GM21529 (cell line): ENCODE data around the gene ZMYND10.

ENCODE experiments used
- ATAC-seq: cut with Tn5 transposase; IDR thresholded peaks from one replicate; pipeline ENCODE4 v1.9.1; 2021; ENCODE audit not compliant: unreplicated experiment

Gene ZMYND10

DNA sequence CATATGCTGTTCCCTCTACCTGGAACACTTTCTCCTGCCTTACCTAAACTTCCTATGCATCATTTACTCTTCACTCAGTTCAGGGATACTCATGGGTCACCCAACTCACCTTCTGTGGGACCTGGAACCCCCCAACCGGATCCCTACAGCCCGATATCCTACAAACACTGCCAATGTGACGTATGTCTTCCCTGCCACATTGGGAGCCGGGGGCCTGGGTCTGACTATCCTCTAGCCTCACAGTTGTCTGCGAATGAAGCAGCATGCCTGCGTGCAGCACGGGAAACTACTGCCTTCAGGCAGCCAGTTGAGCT lies 4.6 kb upstream of the ZMYND10 start:
- ATAC-seq = no peak

DNA sequence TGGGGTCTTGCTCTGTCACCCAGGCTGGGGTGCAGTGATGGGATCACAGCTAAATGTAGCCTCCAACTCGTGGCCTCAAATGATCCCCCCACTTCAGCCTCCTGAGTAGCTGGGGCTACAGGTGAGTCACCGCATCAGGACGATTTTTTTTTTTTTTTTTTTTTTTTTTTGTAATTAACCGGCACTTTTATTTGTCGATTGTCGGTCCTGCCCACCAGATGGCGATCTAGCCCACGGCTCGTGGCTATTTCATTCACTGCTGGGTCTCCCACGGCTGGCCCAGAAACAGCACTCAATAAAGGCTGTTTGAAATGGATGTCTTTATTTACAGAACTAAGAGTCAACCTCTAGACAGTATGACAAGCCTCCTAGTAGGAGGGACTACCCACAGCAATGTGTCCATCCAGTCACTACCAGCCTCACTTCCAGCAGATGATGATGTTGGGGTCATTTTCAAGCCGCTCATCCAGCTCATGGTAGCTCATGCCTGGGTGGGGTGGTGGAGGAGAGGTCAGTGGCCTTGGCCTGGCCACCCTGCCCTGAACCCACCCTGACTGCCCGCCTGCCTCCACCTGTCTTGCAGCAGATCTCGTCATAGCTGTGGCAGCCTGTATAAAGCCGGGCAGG lies 1.8 kb upstream of the ZMYND10 start:
- ATAC-seq = no peak

DNA sequence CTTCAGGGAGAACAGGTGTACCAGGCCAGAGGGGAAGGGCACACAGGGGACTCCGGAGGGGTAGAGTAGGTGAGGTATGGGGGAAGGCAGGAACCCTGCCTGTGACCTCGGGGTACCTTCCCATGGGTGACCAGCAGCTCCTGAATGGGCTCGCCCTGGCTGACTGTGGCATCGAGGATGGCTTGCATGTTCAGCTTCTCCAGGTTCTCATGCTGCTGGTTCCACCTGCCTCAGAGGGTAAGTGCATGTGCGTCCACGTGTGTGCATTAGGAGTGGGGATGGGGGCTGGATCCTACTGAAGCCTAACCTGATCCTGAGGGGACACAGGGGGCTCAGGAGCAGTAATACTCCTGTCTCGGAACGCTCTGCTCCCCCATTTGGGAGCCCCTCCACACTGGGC lies 524 bp downstream of the ZMYND10 start:
- ATAC-seq = no peak

DNA sequence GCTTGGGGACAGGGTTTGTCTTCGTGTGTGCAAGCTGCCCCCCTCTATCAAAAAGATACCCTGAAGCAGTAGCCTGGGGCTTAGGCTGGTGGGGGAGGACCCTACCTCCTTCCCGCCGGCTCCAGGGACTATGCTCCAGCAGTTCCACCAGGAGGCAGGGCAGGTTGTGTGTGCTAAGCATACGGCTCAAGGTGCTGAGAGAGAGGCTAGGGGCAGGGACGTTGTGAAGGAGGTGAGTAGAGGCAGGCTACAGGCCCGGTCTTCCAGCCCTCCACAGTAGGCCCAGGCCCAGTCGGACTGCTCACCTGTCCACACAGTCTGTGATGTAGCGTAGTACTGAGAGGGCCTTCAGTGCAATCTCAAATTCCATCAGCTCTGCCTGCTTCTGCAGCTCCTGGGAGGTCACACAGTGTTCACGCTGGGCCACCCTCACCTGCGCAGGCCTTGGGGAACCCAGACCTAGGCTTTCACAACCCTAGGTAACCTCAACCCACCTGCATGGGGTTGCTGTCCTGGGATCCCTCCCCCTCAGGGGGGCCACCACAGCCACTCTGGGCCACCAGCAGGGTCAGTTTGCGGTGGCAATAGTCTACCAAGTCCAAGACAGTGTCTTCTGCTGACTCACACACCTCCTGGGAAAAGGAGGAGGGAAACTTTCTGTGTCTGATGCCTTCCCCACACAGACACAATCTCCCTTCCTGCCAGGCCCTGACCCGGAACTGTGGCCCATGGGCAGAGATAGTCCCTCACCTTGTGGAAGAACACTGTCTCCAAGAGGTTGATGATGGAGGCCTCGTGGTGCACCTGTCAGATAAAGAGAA lies 2.5 kb downstream of the ZMYND10 start:
- ATAC-seq = no peak

DNA sequence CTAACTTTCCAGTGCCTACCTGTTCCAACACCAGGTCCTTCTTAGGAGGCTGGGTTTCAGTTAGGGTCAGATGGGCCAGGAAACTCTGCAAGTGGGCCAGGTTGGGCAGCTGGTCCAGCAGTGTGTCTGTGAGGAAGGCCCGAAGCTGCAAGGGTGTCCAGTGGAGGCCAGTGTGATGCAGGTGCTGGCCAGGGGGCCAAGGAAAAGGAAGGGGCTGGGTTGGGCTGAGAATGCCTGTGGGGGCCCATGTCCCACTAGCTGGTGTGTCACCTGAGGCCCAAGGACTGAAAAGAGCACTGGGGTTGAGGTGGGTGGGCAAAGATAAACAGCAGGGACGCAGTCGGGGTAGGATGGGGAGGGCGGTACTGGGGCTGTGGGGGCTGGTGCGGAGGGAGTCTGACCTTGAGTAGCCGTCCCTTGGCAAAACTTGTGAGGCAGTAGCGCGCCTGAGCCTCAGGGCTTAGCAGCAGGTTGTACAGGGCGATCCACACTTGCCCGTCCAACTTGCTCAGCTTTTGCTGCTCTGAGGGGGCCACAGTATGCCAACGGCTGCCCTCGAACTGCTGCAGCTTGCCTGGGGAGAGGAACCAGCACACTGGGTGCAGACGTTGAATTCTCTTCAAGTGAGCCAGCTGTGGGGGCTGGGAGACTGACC lies 3.4 kb downstream of the ZMYND10 start:
- no peak for ATAC-seq

DNA sequence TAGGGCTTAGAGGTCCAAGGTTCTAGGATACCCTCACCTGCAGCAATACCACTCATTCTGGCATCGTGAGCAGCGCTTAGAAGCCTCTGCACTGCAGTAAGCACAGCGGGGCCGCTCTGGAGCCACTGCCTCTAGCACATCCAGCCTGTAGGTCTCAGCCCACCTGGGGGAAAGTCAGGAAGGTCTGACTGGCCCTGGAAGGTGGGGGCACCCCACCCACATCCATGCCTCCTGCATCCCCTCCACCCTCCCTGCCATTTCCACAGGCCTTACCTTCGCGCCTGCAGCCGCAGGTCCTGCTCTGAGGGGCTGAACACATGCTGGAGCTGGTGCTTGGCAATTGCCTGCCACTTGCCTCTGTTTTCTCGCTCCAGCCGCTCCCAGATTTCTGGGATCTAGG lies 4.0 kb downstream of the ZMYND10 start:
- ATAC-seq = no peak

DNA sequence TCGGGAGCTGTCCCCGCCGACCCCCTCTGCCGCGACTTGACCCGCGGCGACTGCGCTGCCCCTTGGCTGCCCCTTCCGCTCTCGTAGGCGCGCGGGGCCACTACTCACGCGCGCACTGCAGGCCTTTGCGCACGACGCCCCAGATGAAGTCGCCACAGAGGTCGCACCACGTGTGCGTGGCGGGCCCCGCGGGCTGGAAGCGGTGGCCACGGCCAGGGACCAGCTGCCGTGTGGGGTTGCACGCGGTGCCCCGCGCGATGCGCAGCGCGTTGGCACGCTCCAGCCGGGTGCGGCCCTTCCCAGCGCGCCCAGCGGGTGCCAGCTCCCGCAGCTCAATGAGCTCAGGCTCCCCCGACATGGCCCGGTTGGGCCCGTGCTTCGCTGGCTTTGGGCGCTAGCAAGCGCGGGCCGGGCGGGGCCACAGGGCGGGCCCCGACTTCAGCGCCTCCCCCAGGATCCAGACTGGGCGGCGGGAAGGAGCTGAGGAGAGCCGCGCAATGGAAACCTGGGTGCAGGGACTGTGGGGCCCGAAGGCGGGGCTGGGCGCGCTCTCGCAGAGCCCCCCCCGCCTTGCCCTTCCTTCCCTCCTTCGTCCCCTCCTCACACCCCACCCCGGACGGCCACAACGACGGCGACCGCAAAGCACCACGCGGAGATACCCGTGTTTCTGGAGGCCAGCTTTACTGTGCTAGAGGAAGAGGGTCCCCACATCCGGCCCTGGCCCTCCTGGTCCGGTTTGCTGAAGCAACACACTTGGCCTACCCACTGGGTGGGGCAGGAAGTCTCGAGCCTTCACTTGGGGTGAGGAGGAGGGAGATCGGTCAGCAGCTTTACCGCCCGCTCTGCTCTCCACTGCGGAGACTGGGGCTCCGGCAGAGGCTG lies 4.8 kb downstream of the ZMYND10 start, which contains the start of gene RASSF1:
Gene RASSF1 (minus strand): TSS at position 389 of the 882 bp plus-strand sequence. CDS start 31 bp downstream, at position 358.
- ATAC-seq = peak; percentile 24

DNA sequence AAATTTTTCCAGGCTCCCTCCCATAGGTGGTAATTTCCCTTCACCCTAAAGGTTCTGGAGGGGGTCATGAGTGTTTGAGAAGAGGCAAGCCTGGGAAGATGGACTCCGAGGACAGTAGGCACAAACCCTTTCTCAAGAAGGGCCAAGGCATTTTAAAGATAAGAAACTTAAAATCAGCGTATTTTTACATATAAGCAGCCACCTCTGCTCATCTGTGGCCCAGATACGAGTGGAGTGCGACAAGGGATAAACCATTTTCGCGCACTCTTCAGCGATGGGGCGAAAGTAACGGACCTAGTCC lies 5.4 kb downstream of the ZMYND10 start:
- ATAC-seq = no peak

DNA sequence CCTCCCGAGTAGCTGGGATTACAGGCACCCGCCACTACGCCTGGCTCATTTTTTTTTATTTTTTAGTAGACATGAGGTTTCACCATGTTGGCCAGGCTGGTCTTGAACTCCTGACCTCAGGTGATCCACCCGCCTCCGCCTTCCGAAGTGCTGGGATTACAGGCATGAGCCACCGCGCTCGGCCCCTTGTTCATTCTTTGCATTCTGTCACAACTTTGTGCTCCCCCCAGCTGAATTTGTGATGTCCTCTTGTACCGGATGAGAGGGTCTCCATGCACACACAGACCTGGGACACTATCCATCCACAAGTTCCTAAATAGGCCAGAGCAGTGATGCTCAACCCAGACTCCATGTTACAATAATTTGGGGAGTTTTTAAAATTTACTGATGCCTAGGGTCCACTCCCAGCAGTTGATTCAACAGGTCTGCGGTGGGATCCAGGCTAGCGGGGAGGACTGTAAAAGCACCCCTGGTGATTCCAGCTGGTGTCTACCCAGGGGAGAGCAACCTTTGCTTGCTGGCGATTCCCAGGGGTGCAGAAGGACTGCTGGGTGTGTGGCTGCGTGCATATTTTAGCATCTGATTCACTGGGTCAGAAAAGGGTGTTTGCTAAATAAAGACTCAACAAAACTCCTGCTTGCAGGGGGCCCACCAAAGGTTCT lies 5.9 kb downstream of the ZMYND10 start:
- no peak for ATAC-seq

DNA sequence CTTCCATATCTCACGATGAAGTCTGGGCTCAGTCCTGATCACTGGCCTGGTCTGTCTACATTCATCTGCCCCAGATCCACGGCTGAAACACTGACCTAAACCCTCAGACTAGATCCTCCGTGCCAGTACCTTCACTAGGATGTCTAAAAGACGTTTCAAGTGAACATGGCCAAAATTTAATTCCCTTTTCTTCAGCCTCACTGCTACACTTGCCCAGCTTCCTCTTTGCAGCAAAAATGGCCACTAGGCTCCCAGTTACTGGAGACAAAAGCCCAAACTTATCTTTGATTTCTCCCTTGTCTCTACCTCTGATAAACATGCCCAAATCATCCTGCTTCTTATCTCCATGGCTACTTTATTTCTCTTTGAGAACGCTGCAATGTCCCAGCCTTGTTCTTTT lies 6.6 kb downstream of the ZMYND10 start:
- no peak for ATAC-seq

DNA sequence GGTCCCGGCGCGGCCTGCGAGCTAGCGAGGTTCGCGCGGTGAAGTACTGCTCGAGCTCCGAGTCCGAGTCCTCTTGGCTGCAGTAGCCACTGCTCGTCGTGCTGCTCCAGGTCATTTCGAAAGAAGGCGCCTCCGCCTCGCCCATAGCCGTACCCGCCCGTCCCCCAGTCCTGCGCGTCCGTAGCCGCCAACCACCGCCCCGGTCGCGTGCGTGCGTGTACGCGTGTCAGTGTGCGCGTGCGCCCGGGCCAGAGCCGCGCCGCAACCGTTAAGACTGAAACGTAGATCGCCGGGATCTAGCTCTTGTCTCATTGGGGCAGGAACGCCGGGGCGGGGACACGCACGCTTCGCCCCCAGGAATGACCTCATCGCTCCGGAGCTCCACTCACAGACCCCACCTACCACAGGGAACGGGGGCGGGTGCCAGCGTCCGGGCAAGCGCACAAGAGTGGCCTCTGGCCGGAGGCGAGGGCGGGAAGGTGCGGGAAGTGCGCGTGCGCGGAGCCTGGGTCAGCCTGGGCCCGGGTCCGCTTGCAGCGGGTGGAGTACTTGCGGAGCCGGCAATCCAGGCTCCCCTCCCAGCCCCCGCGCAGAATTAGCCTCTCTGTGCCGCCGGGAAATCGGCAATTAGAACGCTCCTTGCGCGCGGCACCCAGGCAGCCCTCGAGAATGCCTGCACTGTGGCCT lies 8.2 kb downstream of the ZMYND10 start:
- peak; percentile 67 for ATAC-seq

DNA sequence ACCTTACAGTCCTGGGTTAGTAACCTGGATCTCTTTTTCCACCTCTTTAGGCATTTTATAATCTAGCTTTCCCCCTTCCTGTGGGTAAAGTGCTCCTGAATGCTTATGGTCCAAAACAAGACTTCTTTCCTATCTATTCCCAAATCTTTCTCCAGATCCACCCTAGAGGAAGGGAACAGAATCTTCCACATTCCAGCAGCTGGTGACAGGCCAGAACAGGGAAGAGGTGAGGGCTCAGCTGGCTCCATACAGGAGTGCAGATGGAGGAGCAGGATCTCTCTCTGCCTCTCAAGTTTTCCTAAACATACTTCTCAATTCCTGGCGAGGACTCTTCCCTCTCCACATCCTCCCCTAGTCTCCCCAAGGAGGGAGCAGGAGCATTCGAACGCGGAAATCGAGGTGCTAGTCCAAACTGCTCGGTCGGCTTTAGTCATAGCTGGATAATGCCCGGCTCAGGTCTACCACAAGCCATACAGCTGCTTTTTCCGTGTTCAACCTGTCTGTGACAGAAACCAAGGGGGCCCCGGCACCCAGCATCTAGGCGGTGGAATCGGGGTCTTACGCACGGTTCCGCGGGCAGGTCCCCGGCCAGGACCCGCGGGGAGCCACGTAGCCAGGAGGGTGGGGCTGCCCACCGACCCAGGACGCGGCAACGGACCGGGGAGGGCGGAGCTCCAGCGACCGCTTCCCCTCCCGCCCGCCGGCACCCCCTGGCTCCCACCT lies 8.9 kb downstream of the ZMYND10 start:
- ATAC-seq = peak; percentile 22

DNA sequence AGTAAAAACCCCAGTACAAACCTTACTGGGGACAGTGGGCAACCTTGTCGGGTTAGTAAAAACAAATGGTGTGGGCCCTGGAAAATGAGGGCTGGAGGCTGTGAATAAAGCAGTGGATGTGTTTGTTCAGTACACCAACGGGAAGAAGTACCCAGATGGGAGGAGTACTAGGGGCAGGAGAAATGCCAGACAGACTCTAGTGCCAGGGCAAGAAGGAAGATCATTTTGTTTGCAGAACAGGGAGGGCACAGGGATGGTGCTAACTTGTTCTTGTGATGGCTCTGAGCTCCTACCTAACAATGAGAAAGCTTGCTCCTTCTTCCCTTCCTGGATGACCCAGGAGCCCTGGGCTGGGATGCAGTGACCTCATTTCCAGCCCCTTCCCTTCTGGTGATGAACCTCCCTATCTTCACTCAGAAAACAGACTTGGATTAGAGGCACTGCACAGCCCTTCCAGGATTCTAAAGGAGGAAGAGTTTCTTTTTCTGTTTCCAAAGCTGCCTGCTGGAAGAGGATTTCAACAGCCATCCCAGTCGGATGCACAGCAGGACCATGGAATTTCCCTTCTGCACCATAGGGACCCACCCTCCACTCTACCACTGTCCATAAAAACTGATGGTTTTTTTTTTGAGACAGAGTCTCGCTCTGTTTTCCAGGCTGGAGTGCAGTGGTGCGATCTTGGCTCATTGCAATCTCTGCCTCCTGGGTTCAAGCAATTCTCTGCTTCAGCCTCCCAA lies 11.0 kb downstream of the ZMYND10 start:
- ATAC-seq = no peak

DNA sequence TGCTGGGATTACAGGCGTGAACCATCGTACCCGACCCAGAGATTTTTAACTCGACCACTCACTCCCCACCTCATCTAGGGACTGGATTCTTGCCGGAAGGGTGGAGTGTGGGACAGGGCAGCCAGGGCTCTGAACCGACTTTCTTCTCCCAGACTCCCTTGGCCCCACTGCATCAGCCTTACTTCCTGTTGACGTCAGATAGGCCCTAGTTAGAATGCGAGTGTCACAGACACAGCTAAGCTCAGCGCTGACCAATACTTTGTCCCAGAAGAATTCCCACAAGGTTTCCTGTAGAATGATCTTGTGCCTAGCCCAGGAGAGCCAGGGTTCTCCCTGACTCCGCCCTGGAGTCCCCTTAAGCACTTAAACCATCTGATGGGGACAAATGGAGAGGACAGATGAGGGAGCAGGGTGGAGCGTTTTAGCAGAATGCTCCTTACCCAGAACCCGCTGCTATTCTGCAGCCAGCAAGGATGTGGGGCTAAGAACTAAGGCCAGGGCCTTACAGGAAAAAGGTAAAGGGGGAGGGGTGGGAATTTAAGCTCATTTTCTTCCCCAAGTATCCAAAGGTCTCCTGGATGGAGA lies 11.7 kb downstream of the ZMYND10 start:
- ATAC-seq = no peak

DNA sequence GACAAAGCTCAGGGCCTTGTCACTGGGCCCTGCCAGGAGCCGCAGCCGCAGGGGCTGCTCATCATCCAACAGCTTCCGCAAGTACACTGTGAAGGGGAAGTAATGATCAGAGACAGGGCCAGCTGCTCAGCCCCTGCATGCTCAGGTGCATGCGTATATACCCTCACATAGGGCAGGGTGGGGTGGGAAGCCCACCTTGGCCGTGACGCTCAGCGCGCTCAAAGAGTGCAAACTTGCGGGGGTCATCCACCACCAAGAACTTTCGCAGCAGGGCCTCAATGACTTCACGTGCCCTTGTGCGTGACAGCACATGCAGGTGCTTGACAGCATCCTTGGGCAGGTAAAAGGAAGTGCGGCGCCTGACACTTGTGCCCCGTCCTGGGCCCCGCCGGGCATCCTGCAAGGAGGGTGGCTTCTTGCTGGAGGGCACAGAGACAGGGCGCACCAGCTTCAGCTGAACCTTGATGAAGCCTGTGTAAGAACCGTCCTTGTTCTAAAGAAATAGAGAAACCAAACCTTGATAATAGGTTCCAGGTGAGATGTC lies 14.1 kb downstream of the ZMYND10 start:
- no peak for ATAC-seq

DNA sequence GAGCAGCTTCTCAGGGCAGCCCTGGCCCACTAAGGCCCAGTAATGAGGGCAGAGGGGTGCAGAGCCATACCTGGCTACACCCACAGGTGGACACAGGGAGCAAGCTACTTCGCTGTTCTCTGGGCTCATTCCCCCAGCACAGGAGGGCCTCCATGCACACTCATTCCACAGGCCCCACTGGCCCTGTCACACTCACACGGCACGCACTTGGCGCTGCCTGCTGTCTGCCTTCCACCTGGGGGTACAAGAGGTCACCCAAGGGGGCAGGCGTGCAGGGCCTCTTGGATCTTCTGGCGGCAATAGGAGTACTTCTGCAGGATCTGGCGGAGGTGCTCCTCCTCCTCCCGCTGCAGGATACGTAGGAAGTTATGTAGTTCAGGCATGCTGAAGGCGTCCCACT lies 15.2 kb downstream of the ZMYND10 start:
- no peak for ATAC-seq

DNA sequence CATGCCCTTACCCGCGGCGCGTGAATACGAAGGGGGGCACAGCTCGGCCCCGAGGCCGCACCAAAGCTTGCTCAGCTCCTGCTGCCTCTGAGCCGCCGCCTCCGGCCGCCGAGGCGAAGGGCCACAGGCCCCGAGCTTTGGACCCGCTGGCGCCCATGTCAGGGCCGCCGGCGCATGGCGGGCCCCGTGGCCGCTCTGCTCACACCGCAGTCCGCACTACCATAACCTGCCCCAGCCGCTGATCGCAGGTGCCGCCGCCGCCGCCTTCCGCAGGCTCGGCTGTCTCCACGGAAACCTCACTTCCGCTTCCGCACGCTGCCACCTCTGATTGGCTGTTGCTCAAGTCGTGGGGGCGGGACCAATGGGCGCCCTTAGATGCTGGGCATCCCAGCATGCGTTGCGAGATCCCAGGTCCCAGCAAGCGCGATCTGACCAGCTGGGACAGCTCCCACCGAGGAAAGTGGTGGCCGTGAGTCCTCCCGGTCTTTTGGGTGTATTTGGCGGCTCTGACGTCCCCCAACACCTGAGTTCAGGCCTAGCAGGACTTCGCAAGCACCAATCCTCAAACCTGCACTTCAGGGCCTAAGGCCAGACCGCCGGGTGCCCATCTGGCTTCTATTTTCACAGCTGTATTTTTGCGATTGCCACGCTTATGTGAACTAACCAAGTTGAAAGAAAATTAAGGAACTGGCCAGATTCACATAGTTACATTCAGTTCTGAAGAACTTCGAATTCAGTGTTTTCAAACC lies 17.4 kb downstream of the ZMYND10 start, which contains the start of gene TUSC2:
Gene TUSC2 (minus strand): TSS at position 281 of the 749 bp plus-strand sequence. CDS start 124 bp downstream, at position 157.
- ATAC-seq = peak; percentile 94
